K562 (cell line): Measurements from ENCODE around the gene C3orf80. TPM values are rescaled to one million over a fixed set of nuclear protein-coding genes. Genes with fewer than 3 reads are reported as not detected.
"Not testable (repeated sequence)": the region's sequence is repeated elsewhere in the genome, so short reads cannot be mapped to it uniquely, and the experiment has no call there.

Experiments
- ATAC-seq: fragments of 200-7000 bp; cut with Tn5 transposase; 3 replicates; pipeline ENCODE4 v1.9.1; 2020; ENCODE audit warnings: moderate library complexity
- BruUV-seq: library from RNA; stranded (reverse); fragments of 400-500 nt; replicated peaks from 2 replicates; lab custom pipeline; 2021; lab: Mats Ljungman, UMichigan
- CTCF ChIA-PET: fragments of 300-600 bp; formaldehyde crosslinking; extraction: SDS; loops from one replicate; lab custom pipeline; 2021; ENCODE audit warnings: low intra/inter-chr PET ratio; lab: Yijun Ruan, JAX
- POLR2A ChIA-PET: fragments of 300-600, 350-650 bp; sonication (Branson Sonifier 250); formaldehyde crosslinking; extraction: SDS; loops from one replicate; lab custom pipeline; 2021; ENCODE audit warnings: antibody characterized with exemption, inconsistent platforms; lab: Yijun Ruan, JAX
- DNase-seq, 4 experiments: peaks; one replicate each; pipeline versions ENCODE4 v3.0.0 to v3.0.0-alpha.2; 2011 to 2018; ENCODE audit warnings: low spot score in 3 of 4, mixed read lengths in 3 of 4; ENCODE audit errors: extremely low read depth in 1 of 4
- FAIRE-seq: peaks from 2 replicates; lab custom pipeline; 2011; peaks lifted over from hg19 to GRCh38; lab: Jason Lieb, UNC
- H2AFZ ChIP-seq: 2 replicates; pipeline ENCODE4 v1.6.0; 2011; ENCODE audit warnings: low read depth, low read length, control low read depth, inconsistent platforms
- H3K27ac ChIP-seq: fragments of 200-600 bp; 3 replicates; pipeline ENCODE4 v1.8.0; 2011; ENCODE audit warnings: low read depth, mild to moderate bottlenecking, control low read depth, inconsistent platforms, low read length, moderate library complexity, mixed read lengths; ENCODE audit errors: extremely low read depth
- H3K27me3 ChIP-seq, 2 experiments: fragments of 300-600 bp in 1 of 2; 2 replicates in 1 of 2; 3 replicates in 1 of 2; pipeline versions ENCODE4 v1.6.0 to v1.8.0; 2011; ENCODE audit warnings: inconsistent platforms in 2 of 2, low read length in 2 of 2, mild to moderate bottlenecking in 1 of 2, mixed read lengths in 1 of 2, moderate library complexity in 1 of 2; ENCODE audit not compliant: control insufficient read depth in 2 of 2, insufficient read depth in 2 of 2
- H3K36me3 ChIP-seq: fragments of 300-600 bp; 3 replicates; pipeline ENCODE4 v1.8.0; 2011; ENCODE audit warnings: mild to moderate bottlenecking, low read length, inconsistent platforms; ENCODE audit not compliant: control insufficient read depth, insufficient read depth
- H3K4me1 ChIP-seq, 2 experiments: fragments of 200-600 bp in 1 of 2; replicated peaks in 1 of 2; 2 replicates in 1 of 2; 3 replicates in 1 of 2; pipeline versions ENCODE4 v1.5.1 to v1.8.0; 2011; ENCODE audit warnings: inconsistent platforms in 2 of 2, low read length in 2 of 2, mild to moderate bottlenecking in 1 of 2, mixed read lengths in 1 of 2, moderate library complexity in 1 of 2; ENCODE audit not compliant: control insufficient read depth in 2 of 2, insufficient read depth in 2 of 2
- H3K4me2 ChIP-seq: 2 replicates; pipeline ENCODE4 v1.6.1; 2011; ENCODE audit warnings: low read length, control low read depth, inconsistent platforms, mixed read lengths; ENCODE audit not compliant: insufficient read depth
- H3K4me3 ChIP-seq: fragments of 200-600 bp; sonication (generic), shearing (Covaris generic); 2 replicates; pipeline ENCODE4 v1.5.1; 2016; ENCODE audit warnings: control low read depth, inconsistent platforms
- H3K79me2 ChIP-seq: fragments of 200-600 bp; 3 replicates; pipeline ENCODE4 v1.8.0; 2011; ENCODE audit warnings: low read length, inconsistent platforms; ENCODE audit not compliant: control insufficient read depth, insufficient read depth
- H3K9ac ChIP-seq, 2 experiments: 2 replicates each; pipeline versions ENCODE4 v1.6.0 to v1.6.1; 2011; ENCODE audit warnings: low read depth in 2 of 2, low read length in 2 of 2, control low read depth in 1 of 2, inconsistent platforms in 1 of 2, mild to moderate bottlenecking in 1 of 2, mixed read lengths in 1 of 2; ENCODE audit not compliant: insufficient read depth in 1 of 2
- H3K9me1 ChIP-seq: one replicate; pipeline ENCODE4 v1.6.0; 2011; ENCODE audit warnings: inconsistent platforms, mild to moderate bottlenecking, low read length, moderate library complexity; ENCODE audit not compliant: control insufficient read depth, insufficient read depth
- H3K9me3 ChIP-seq: replicated peaks from 2 replicates; pipeline ENCODE4 v1.5.1; 2011; ENCODE audit warnings: low read depth, low read length, inconsistent platforms; ENCODE audit not compliant: control insufficient read depth, insufficient read depth
- H4K20me1 ChIP-seq: replicated peaks from 2 replicates; pipeline ENCODE4 v1.6.1; 2011; ENCODE audit warnings: low read length, inconsistent platforms, mixed read lengths; ENCODE audit not compliant: control insufficient read depth, insufficient read depth
- CHD2 ChIP-seq: IDR thresholded peaks from 2 replicates; pipeline ENCODE4 v1.6.1; 2011; ENCODE audit warnings: low read depth, low read length
- ETV6 ChIP-seq, 3 experiments: fragments of 150-350 bp in 1 of 3; sonication (generic) in 1 of 3; formaldehyde crosslinking in 1 of 3; IDR thresholded peaks; 2 replicates each; pipeline versions ENCODE4 v1.6.1 to v1.8.0; 2014 to 2022; ENCODE audit warnings: borderline replicate concordance in 2 of 3, low read depth in 2 of 3, antibody characterized with exemption in 1 of 3, low read length in 1 of 3, mild to moderate bottlenecking in 1 of 3, missing genetic modification reagents in 1 of 3
- GABPB1 ChIP-seq: sonication (generic); formaldehyde crosslinking; IDR thresholded peaks from 2 replicates; pipeline ENCODE4 v1.8.0; 2022; ENCODE audit warnings: mild to moderate bottlenecking, missing genetic modification reagents
- IRF2 ChIP-seq: sonication (generic); formaldehyde crosslinking; IDR thresholded peaks from 2 replicates; pipeline ENCODE4 v1.8.1; 2022; ENCODE audit warnings: mild to moderate bottlenecking, missing genetic modification reagents
- SPI1 ChIP-seq: IDR thresholded peaks from 2 replicates; pipeline ENCODE4 v1.6.1; 2011; ENCODE audit warnings: low read depth, low read length, control low read depth, borderline replicate concordance
- TBP ChIP-seq: optimal IDR thresholded peaks from 2 replicates; pipeline ENCODE3; 2011; ENCODE audit warnings: low read depth, low read length, improper control_type of control experiment
- WGBS: fragments of 100-300 bp; shearing (Covaris generic); methylation state at CpG from one replicate; pipeline ENCODE4 v1.1.6; 2016; ENCODE audit warnings: low coverage, mixed read lengths; ENCODE audit not compliant: insufficient coverage; ENCODE audit errors: missing lambda C conversion rate; 5-methylcytosine and 5-hydroxymethylcytosine counted together
- in situ Hi-C: fragments of 300-500 bp; cut with MboI; formaldehyde crosslinking; loops from 4 replicates; pipeline ENCODE4 v1.15.0; 2018; ENCODE audit warnings: inconsistent platforms, mixed read lengths
- intact Hi-C: fragments of 100-400 bp; cut with micrococcal nuclease; formaldehyde crosslinking; loops from 2 replicates; pipeline ENCODE4 v1.14.2; 2022
- polyA plus RNA-seq, 8 experiments: library from polyadenylated mRNA; depleted of rRNA in 4 of 8; stranded (reverse) in 5 of 8; unstranded in 3 of 8; fragments of >200 nt; fragmentation: Nextera tagmentation in 2 of 8; fragmentation: Illumina TruSeq in 1 of 8; extraction: Ambion mirVana in 2 of 8; extraction: Trizol in 1 of 8; gene quantifications; 2 replicates each; pipeline versions ENCODE4 v1.2.1 to v1.2.3, GENCODE V29; 2011 to 2014; ENCODE audit warnings: inconsistent platforms in 1 of 8, missing spikeins in 1 of 8
- total RNA-seq, 7 experiments: library from RNA; depleted of rRNA in 6 of 7; stranded (reverse); fragments of >200 nt in 6 of 7; fragmentation: Illumina TruSeq in 2 of 7; extraction: Trizol in 2 of 7; gene quantifications; 2 replicates each; pipeline versions ENCODE4 v1.2.1 to v1.2.3, GENCODE V29; 2011 to 2021; ENCODE audit warnings: low replicate concordance in 1 of 7
- TF ChIP-seq, protein P1 (sequence below): fragments of 250-450 bp; sonication (Bioruptor Pico); IDR thresholded peaks from 2 replicates; pipeline ENCODE4 v1.5.0; 2022; ENCODE audit warnings: mild to moderate bottlenecking

C3orf80 gene
- total and polyA plus RNA-seq, 9 of the 15 experiments (the other 6 are each of a cell fraction or from before 2014, with no cell fraction given), result 0.03 to 0.75 (median 0.07) TPM

GRCh38 chr3:160204396-160205011 lies 20.7 kb upstream of the C3orf80 start:
- DNase-seq; CTCF ChIA-PET; H3K9me3 ChIP-seq; H3K79me2 ChIP-seq; H3K4me1 ChIP-seq; H3K9me1 ChIP-seq; H3K4me2 ChIP-seq; BruUV-seq; H3K4me3 ChIP-seq; POLR2A ChIA-PET; H3K27ac ChIP-seq; H3K27me3 ChIP-seq; FAIRE-seq; H4K20me1 ChIP-seq; H3K36me3 ChIP-seq; H3K9ac ChIP-seq; H2AFZ ChIP-seq; intact Hi-C loops; TF ChIP-seq ETV6 (CRISPR knock-in tag; IDR thresholded peaks at IDR 0.05; ENCODE audit: borderline replicate concordance): not testable (repeated sequence)
- WGBS, result 0% methylated on average over 5 of the region's 5 CpGs
- in situ Hi-C loops, result loop anchor here (25.0 kb wide), 1 partner anchor 1033 kb away; no protein-coding TSS in a partner anchor
- ATAC-seq, result peak; percentile 34; the same call in 1 of the 3 replicates
- TF ChIP-seq ETV6 (IDR thresholded peaks at IDR 0.05; ENCODE audit: borderline replicate concordance in 1 of 2, low read depth in 2 of 2, low read length in 1 of 2) (0 out of 4 replicates have a peak, but pooled peaks of 1 of the 2 experiments have one; percentile 38), SPI1 (0 out of 2 replicates have a peak, but pooled peaks have one; percentile 53), CHD2 (peak; percentile 54)

DNA sequence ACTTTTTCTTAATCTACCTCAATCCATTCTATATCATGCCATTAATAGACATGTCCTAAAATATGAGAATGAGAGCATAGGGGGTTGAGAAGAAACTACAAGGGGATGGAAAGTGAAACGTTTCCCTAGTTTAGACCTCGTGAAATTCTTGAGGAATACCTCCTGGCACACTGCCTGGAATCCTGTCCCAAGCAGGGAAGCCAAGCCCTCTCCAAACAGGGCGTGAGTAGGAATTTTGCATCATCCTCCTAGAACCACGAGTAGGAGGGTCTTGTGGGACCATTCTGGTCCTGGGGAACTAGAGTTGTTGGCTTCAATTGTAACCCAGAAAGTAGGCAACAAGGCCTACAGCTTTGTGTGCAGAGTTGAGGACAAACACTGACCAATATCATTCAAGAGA lies 19.6 kb upstream of the C3orf80 start:
- in situ Hi-C loops (loop anchor here (25.0 kb wide), 1 partner anchor 1032 kb away; no protein-coding TSS in a partner anchor), intact Hi-C loops (no loop called here)
- Histone ChIP-seq H3K36me3 (no peaks in the 10 kb centered on the region), H3K4me3 (no peak overlapping the region), H3K27me3 (peaks cover 0 to 5% of the 10 kb centered on the region in 2 experiments; a peak in 3 of 5 replicates), H3K79me2 (no peaks in the 10 kb centered on the region), H3K27ac (no peak overlapping the region), H3K4me2 (no peak overlapping the region), H2AFZ (no peak overlapping the region), H4K20me1 (no peaks in the 10 kb centered on the region), H3K9me1 (no peaks in the 10 kb centered on the region), H3K9me3 (no peaks in the 10 kb centered on the region), H3K4me1 (no peaks in the 10 kb centered on the region), H3K9ac (no peak overlapping the region)
- CTCF ChIA-PET, result no interaction called here
- POLR2A ChIA-PET, result interaction anchor here (0.7 kb wide), 1 partner anchor 72 kb away, joined by 3 read pairs; no protein-coding TSS in a partner anchor
- FAIRE-seq (no peak), DNase-seq (no peak), ATAC-seq (no peak)
- TF ChIP-seq, protein P1, sequence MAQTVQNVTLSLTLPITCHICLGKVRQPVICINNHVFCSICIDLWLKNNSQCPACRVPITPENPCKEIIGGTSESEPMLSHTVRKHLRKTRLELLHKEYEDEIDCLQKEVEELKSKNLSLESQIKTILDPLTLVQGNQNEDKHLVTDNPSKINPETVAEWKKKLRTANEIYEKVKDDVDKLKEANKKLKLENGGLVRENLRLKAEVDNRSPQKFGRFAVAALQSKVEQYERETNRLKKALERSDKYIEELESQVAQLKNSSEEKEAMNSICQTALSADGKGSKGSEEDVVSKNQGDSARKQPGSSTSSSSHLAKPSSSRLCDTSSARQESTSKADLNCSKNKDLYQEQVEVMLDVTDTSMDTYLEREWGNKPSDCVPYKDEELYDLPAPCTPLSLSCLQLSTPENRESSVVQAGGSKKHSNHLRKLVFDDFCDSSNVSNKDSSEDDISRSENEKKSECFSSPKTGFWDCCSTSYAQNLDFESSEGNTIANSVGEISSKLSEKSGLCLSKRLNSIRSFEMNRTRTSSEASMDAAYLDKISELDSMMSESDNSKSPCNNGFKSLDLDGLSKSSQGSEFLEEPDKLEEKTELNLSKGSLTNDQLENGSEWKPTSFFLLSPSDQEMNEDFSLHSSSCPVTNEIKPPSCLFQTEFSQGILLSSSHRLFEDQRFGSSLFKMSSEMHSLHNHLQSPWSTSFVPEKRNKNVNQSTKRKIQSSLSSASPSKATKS (CRISPR knock-in tag), result no peak
- TF ChIP-seq GABPB1 (no peak), TBP (no peak), IRF2 (CRISPR knock-in tag) (no peak)
- WGBS, result 0% methylated on average over 4 of the region's 4 CpGs
- BruUV-seq, result no TSS peak
